Stomach (tissue), 9 donors: ENCODE data around the gene RPL22. TPM values are rescaled to one million over a fixed set of nuclear protein-coding genes. Genes with fewer than 3 reads are reported as not detected.
"Not testable (repeated sequence)": the region's sequence is repeated elsewhere in the genome, so short reads cannot be mapped to it uniquely, and the experiment has no call there.

Experiments
- DNase-seq, 2 donors: peaks; one replicate each; pipeline versions ENCODE4 v3.0.0 to v3.0.0-alpha.2; 2013 to 2019
- H3K27ac ChIP-seq, 5 donors: fragments of 200-600 bp in 4 of 5; sonication (generic) in 4 of 5; one replicate each; pipeline ENCODE4 v1.5.1; 2013 to 2019; ENCODE audit warnings: mild to moderate bottlenecking in 1 of 5, moderate library complexity in 1 of 5
- H3K27me3 ChIP-seq, 3 donors: fragments of 200-600 bp; sonication (generic); one replicate each; pipeline ENCODE4 v1.5.1; 2017 to 2019; ENCODE audit warnings: mixed run types in 1 of 3
- H3K36me3 ChIP-seq, 4 donors: fragments of 200-600 bp; sonication (generic); 1 replicate in 3 of 4; 2 replicates in 1 of 4; pipeline ENCODE4 v1.5.1; 2016 to 2019
- H3K4me1 ChIP-seq, 4 donors: fragments of 200-600 bp; sonication (generic); one replicate each; pipeline ENCODE4 v1.5.1; 2016 to 2019
- H3K4me3 ChIP-seq, 4 donors: fragments of 200-600 bp; sonication (generic) in 3 of 4; one replicate each; pipeline ENCODE4 v1.5.1; 2016 to 2019; ENCODE audit warnings: mild to moderate bottlenecking in 1 of 4
- H3K9me3 ChIP-seq, 4 donors: fragments of 200-600 bp; sonication (generic); one replicate each; pipeline ENCODE4 v1.5.1; 2016 to 2019
- CTCF ChIP-seq, 7 experiments: fragments of 450-650 bp in 4 of 7; fragments of 200-600 bp in 3 of 7; sonication (generic) in 3 of 7; IDR thresholded peaks; one replicate each; pipeline ENCODE4 v1.5.1; 2016 to 2019; ENCODE audit warnings: antibody characterized with exemption in 7 of 7, control low read depth in 2 of 7, mild to moderate bottlenecking in 1 of 7
- EP300 ChIP-seq: sonication (generic); formaldehyde crosslinking; IDR thresholded peaks from one replicate; pipeline ENCODE4 v1.6.1; 2017; ENCODE audit warnings: antibody characterized with exemption
- POLR2A ChIP-seq, 4 donors: fragments of 450-650 bp; IDR thresholded peaks; one replicate each; pipeline ENCODE4 v1.6.1; 2016; ENCODE audit warnings: antibody characterized with exemption in 4 of 4, control low read depth in 2 of 4, mild to moderate bottlenecking in 1 of 4, moderate library complexity in 1 of 4
- POLR2AphosphoS5 ChIP-seq, 3 donors: sonication (generic); formaldehyde crosslinking; IDR thresholded peaks; one replicate each; pipeline ENCODE4 v1.6.1; 2016; ENCODE audit warnings: antibody characterized with exemption in 3 of 3
- WGBS, 5 donors: extraction: QIAGEN DNeasy Blood & Tissue Kit in 3 of 5; methylation state at CpG; one replicate each; pipeline versions ENCODE4 v1.1.5 to v1.1.7; 2013 to 2018; 5-methylcytosine and 5-hydroxymethylcytosine counted together
- intact Hi-C: fragments of 100-400 bp; cut with DNase I; formaldehyde crosslinking; loops from one replicate; pipeline ENCODE4 v1.15.1; 2023; ENCODE audit warnings: low total_unique reads
- polyA plus RNA-seq, 3 donors: library from polyadenylated mRNA; stranded (reverse); fragments of 200-250 nt; gene quantifications; one replicate each; pipeline ENCODE4 v1.2.3, GENCODE V29; 2013
- total RNA-seq, 5 donors: library from RNA; depleted of rRNA; stranded (reverse); fragments of >200 nt; gene quantifications; one replicate each; pipeline versions ENCODE4 v1.1.0 to v1.2.3, GENCODE V29; 2014 to 2016
- donor health status: healthy with polysubstance abuse.
- donor health status: Bipolar disorder and iron deficiency.
- donor health status: healthy.

RPL22 gene
- total and polyA plus RNA-seq, 8 donors, result 103 to 718 (median 239) TPM

GRCh38 chr1:6220236-6220635 lies 20.8 kb upstream of the RPL22 start:
- Histone ChIP-seq H3K4me1 (peaks cover 0 to 14% (median 0%) of the 10 kb centered on the region in 4 donors), H3K4me3 (no peak overlapping the region), H3K27ac (no peak overlapping the region), H3K27me3 (no peaks in the 10 kb centered on the region), H3K9me3 (no peaks in the 10 kb centered on the region), H3K36me3 (peaks cover 22 to 61% (median 42%) of the 10 kb centered on the region in 4 donors)
- TF ChIP-seq POLR2A (IDR thresholded peaks at IDR 0.05) (no peak), CTCF (IDR thresholded peaks at IDR 0.05) (no peak), POLR2AphosphoS5 (IDR thresholded peaks at IDR 0.05) (no peak), EP300 (no peak)
- 56 to 77% (median 65%) methylated on average over 7 to 8 of the region's 8 CpGs for WGBS, 5 donors
- DNase-seq, result no peak
- intact Hi-C loops, result no loop called here

GRCh38 chr1:6219641-6220040 lies 20.2 kb upstream of the RPL22 start:
- H3K27ac ChIP-seq, intact Hi-C loops, DNase-seq, H3K9me3 ChIP-seq, H3K27me3 ChIP-seq, H3K4me3 ChIP-seq: not testable (repeated sequence)
- WGBS, 5 donors, result 76 to 90% (median 87%) methylated on average over 11 of the region's 11 CpGs
- Histone ChIP-seq H3K4me1 (peaks cover 0 to 14% (median 0%) of the 10 kb centered on the region in 4 donors), H3K36me3 (peaks cover 16 to 55% (median 36%) of the 10 kb centered on the region in 4 donors)

- Histone ChIP-seq H3K27ac (no peak overlapping the region), H3K36me3 (peaks cover 5 to 44% (median 25%) of the 10 kb centered on the region in 4 donors), H3K4me3 (no peak overlapping the region), H3K27me3 (no peaks in the 10 kb centered on the region), H3K9me3 (no peaks in the 10 kb centered on the region), H3K4me1 (peaks cover 0 to 14% (median 0%) of the 10 kb centered on the region in 4 donors)
- TF ChIP-seq POLR2AphosphoS5 (IDR thresholded peaks at IDR 0.05) (no peak), EP300 (no peak), POLR2A (IDR thresholded peaks at IDR 0.05) (no peak), CTCF (IDR thresholded peaks at IDR 0.05) (no peak)
- intact Hi-C loops, result no loop called here
- no peak for DNase-seq
- 74 to 86% (median 82%) methylated on average over 16 of the region's 16 CpGs for WGBS, 5 donors
Observed at GRCh38 chr1:6218375-6219164, 19.2 kb upstream of the RPL22 start.

- intact Hi-C loops, result no loop called here
- Histone ChIP-seq H3K9me3 (no peaks in the 10 kb centered on the region), H3K27me3 (peaks cover 0 to 16% (median 0%) of the 10 kb centered on the region in 3 donors), H3K4me1 (peaks cover 15 to 25% (median 20%) of the 10 kb centered on the region in 4 donors), H3K36me3 (peaks cover 0 to 50% (median 27%) of the 10 kb centered on the region in 4 donors), H3K4me3 (no peak overlapping the region), H3K27ac (no peak overlapping the region)
- DNase-seq, result no peak
- TF ChIP-seq POLR2AphosphoS5 (IDR thresholded peaks at IDR 0.05), result no peak
- TF ChIP-seq EP300, result no peak
- no peak for TF ChIP-seq POLR2A (IDR thresholded peaks at IDR 0.05)
- TF ChIP-seq CTCF (IDR thresholded peaks at IDR 0.05), result no peak
- 82 to 85% (median 83%) methylated on average over 19 to 20 of the region's 20 CpGs for WGBS, 5 donors
Observed at GRCh38 chr1:6212193-6212959, 13.0 kb upstream of the RPL22 start.
